K562 (cell line): ENCODE data around the gene HPDL. TPM values are rescaled to one million over a fixed set of nuclear protein-coding genes. Genes with fewer than 3 reads are reported as not detected.

Experiments
- CCAR2 ChIP-seq: fragments of 200-400 bp; formaldehyde crosslinking; IDR thresholded peaks from 2 replicates; pipeline ENCODE4 v1.6.1; 2017; ENCODE audit warnings: mild to moderate bottlenecking, low read depth, low read length
- HOMEZ ChIP-seq: fragments of 250-450 bp; sonication (Bioruptor Pico); IDR thresholded peaks from 2 replicates; pipeline ENCODE4 v1.4.0; 2020; ENCODE audit warnings: mild to moderate bottlenecking, moderate library complexity
- MEF2D ChIP-seq: conservative IDR thresholded peaks from 2 replicates; pipeline ENCODE4 v1.6.1; 2016; ENCODE audit warnings: low read depth, missing genetic modification characterization, missing compliant biosample characterization
- NCOA6 ChIP-seq: fragments of 450-650 bp; IDR thresholded peaks from 2 replicates; pipeline ENCODE4 v1.6.1; 2017; ENCODE audit warnings: mild to moderate bottlenecking
- NR2C2 ChIP-seq, 2 experiments: fragments of 200-800 bp in 1 of 2; sonication (Bioruptor generic) in 1 of 2; sonication (generic) in 1 of 2; formaldehyde crosslinking in 1 of 2; IDR thresholded peaks; 2 replicates each; pipeline versions ENCODE4 v1.6.1 to v1.8.0; 2016 to 2022; ENCODE audit warnings: mild to moderate bottlenecking in 1 of 2, missing compliant biosample characterization in 1 of 2, missing genetic modification characterization in 1 of 2, missing genetic modification reagents in 1 of 2
- POLR3A ChIP-seq: IDR thresholded peaks from 2 replicates; pipeline ENCODE4 v1.6.1; 2011; ENCODE audit warnings: borderline replicate concordance, mild to moderate bottlenecking, moderate library complexity; ENCODE audit not compliant: insufficient read length, insufficient read depth; ENCODE audit errors: extremely low read depth
- PPARD ChIP-seq: fragments of 250-450 bp; sonication (Bioruptor Pico); IDR thresholded peaks from 2 replicates; pipeline ENCODE4 v1.8.0; 2022; ENCODE audit warnings: inconsistent platforms, mild to moderate bottlenecking, moderate library complexity
- TRIM25 ChIP-seq: fragments of 450-650 bp; IDR thresholded peaks from 2 replicates; pipeline ENCODE4 v1.7.0; 2016; ENCODE audit warnings: borderline replicate concordance
- ZFX ChIP-seq: sonication (generic); formaldehyde crosslinking; IDR thresholded peaks from 2 replicates; pipeline ENCODE4 v1.8.0; 2022; ENCODE audit warnings: mild to moderate bottlenecking, missing genetic modification reagents, moderate library complexity
- polyA plus RNA-seq, 8 experiments: library from polyadenylated mRNA; depleted of rRNA in 4 of 8; stranded (reverse) in 5 of 8; unstranded in 3 of 8; fragments of >200 nt; fragmentation: Nextera tagmentation in 2 of 8; fragmentation: Illumina TruSeq in 1 of 8; extraction: Ambion mirVana in 2 of 8; extraction: Trizol in 1 of 8; gene quantifications; 2 replicates each; pipeline versions ENCODE4 v1.2.1 to v1.2.3, GENCODE V29; 2011 to 2014; ENCODE audit warnings: inconsistent platforms in 1 of 8, missing spikeins in 1 of 8
- total RNA-seq, 7 experiments: library from RNA; depleted of rRNA in 6 of 7; stranded (reverse); fragments of >200 nt in 6 of 7; fragmentation: Illumina TruSeq in 2 of 7; extraction: Trizol in 2 of 7; gene quantifications; 2 replicates each; pipeline versions ENCODE4 v1.2.1 to v1.2.3, GENCODE V29; 2011 to 2021; ENCODE audit warnings: low replicate concordance in 1 of 7
- TF ChIP-seq, protein P1 (sequence below), 2 experiments: fragments of 450-650 bp; IDR thresholded peaks; 2 replicates each; pipeline ENCODE4 v1.6.1; 2016

The HPDL gene
- total and polyA plus RNA-seq, 9 of the 15 experiments (the other 6 are each of a cell fraction or from before 2014, with no cell fraction given): not detected

- TF ChIP-seq TRIM25 (peak; percentile 68; the same call in 1 of the 2 replicates), ZFX (CRISPR knock-in tag) (peak; percentile 81), CCAR2 (no peak), NCOA6 (no peak), POLR3A (no peak), MEF2D (tag) (no peak), NR2C2 (CRISPR knock-in tag; IDR thresholded peaks at IDR 0.05) (no peak), NR2C2 (tag; IDR thresholded peaks at IDR 0.05) (peak; percentile 12; the same call in 1 of the 2 replicates), PPARD (CRISPR knock-in tag) (no peak), HOMEZ (CRISPR knock-in tag) (peak; percentile 63; the same call in 1 of the 2 replicates)
- TF ChIP-seq, protein P1, sequence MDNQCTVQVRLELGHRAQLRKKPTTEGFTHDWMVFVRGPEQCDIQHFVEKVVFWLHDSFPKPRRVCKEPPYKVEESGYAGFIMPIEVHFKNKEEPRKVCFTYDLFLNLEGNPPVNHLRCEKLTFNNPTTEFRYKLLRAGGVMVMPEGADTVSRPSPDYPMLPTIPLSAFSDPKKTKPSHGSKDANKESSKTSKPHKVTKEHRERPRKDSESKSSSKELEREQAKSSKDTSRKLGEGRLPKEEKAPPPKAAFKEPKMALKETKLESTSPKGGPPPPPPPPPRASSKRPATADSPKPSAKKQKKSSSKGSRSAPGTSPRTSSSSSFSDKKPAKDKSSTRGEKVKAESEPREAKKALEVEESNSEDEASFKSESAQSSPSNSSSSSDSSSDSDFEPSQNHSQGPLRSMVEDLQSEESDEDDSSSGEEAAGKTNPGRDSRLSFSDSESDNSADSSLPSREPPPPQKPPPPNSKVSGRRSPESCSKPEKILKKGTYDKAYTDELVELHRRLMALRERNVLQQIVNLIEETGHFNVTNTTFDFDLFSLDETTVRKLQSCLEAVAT (IDR thresholded peaks at IDR 0.05): no peak
- TF ChIP-seq, all 486 proteins: peak for 41
Measured at GRCh38 chr1:45304311-45305081, 22.2 kb upstream of the HPDL start (continued).
